ENCODE data around the gene ILF2. TPM values are rescaled to one million over a fixed set of nuclear protein-coding genes. Genes with fewer than 3 reads are reported as not detected.

ILF2 gene
- total and polyA plus RNA-seq, 3 experiments from 2014 or later: 126 to 394 (median 379) TPM

DNA sequence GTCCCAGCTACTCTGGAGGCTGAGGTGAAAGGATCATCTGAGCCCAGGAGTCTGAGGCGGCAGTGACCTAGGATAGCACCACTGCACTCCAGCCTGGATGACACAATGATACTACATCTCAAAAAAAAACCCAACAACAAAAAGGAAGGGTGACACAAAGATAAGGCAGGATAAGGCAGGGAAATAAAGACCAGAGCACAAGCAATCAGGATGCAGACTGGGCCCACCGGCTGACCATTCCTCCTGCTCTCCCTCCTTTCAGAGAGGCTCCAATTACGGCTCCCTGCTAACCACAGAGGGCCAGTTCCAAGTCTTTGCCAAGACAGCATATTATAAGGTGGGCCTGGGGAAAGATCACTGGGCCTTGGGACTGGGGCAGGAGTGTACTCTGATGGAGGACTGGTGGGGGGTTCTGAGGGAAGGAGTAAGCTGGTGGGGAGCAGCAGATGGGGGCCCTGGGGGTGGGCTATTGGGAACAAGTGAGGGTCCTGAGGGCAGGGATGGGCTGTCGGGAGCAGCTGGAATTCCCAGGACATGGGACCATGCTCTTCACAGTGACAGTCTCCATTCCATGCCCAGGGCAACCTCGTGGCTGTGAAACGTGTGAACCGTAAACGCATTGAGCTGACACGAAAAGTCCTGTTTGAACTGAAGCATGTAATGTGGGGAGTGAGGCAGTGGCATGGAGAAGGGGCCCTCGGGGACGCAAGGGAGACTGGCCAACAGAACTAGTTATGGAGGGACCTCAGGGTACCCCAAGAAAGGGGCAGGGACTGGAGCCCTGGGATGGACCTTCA is 14.9 kb upstream of the ILF2 start:
- no peak overlapping the region for H3K4me3 ChIP-seq (ENCODE audit: low read length)
- no peaks in the 10 kb centered on the region for H3K9me3 ChIP-seq (ENCODE audit: low read length)
- Mint-ChIP-seq H3K27me3 (peaks cover 21 to 46% of the 10 kb centered on the region in 2 donors), H3K4me3 (no peak overlapping the region), H3K27ac (no peak overlapping the region), H3K9me3 (no peaks in the 10 kb centered on the region), H3K36me3 (no peaks in the 10 kb centered on the region), H3K4me1 (peaks cover 0 to 6% (median 3%) of the 10 kb centered on the region in 3 donors)
- peaks cover 3% of the 10 kb centered on the region for H3K27me3 ChIP-seq (ENCODE audit: insufficient read depth, low read length, poor library complexity, severe bottlenecking)
- POLR2A ChIA-PET: no interaction called here
- no peaks in the 10 kb centered on the region for H3K36me3 ChIP-seq (ENCODE audit: insufficient read depth, low read length)
- no peaks in the 10 kb centered on the region for H3K4me1 ChIP-seq (ENCODE audit: insufficient read depth, low read length)
- DNase-seq: no peak
- CTCF ChIA-PET: interaction anchor here (1.2 to 1.4 kb wide), 2 partner anchors 8 to 10 kb away, joined by 3 read pairs; partner anchors contain the start of gene NPR1
- H3K27ac ChIP-seq (ENCODE audit: low read depth, low read length): no peak overlapping the region

- Histone ChIP-seq H3K36me3 (ENCODE audit: insufficient read depth, low read length) (no peaks in the 10 kb centered on the region), H3K9me3 (ENCODE audit: low read length) (no peaks in the 10 kb centered on the region), H3K4me3 (ENCODE audit: low read length) (no peak overlapping the region), H3K4me1 (ENCODE audit: insufficient read depth, low read length) (peaks cover under 1% of the 10 kb centered on the region), H3K27ac (ENCODE audit: low read depth, low read length) (no peak overlapping the region), H3K27me3 (ENCODE audit: insufficient read depth, low read length, poor library complexity, severe bottlenecking) (peaks cover 11% of the 10 kb centered on the region)
- ChIA-PET POLR2A (interaction anchor here (0.6 kb wide), 1 partner anchor 114 kb away, joined by 7 read pairs; no protein-coding TSS in a partner anchor), CTCF (no interaction called here)
- H3K36me3 Mint-ChIP-seq: no peaks in the 10 kb centered on the region
- peaks cover 2 to 6% (median 3%) of the 10 kb centered on the region in 3 donors for H3K4me1 Mint-ChIP-seq
- H3K4me3 Mint-ChIP-seq: peak overlapping the region in 1 of 7 donors; percentile 9
- peaks cover 27 to 55% of the 10 kb centered on the region in 2 donors for H3K27me3 Mint-ChIP-seq
- DNase-seq: no peak
- H3K9me3 Mint-ChIP-seq: no peaks in the 10 kb centered on the region
- H3K27ac Mint-ChIP-seq: no peak overlapping the region
These were observed 14.1 kb upstream of the ILF2 start for GRCh38 chr1:153684892-153685291.

- CTCF ChIA-PET: no interaction called here
These were observed 13.1 kb upstream of the ILF2 start for GRCh38 chr1:153683854-153684253.

DNA sequence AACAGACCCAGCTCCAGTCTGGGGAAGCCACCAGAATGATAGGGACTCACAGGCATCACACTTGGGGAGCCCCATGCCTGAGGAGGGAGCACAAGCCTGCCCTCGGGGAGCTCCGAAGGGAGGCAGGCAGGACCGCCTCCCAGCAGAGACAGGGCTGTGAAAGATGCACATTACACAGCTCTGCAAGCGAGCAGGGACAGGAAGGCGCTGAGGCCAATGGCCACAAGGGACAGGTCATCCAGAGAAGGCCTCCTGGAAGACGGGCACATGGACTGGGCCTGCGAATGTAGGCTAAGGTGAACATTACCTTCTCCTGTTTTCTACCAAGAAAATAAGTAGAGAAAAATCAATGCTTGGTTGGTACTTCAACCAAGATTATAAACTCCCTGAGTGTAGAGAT is 11.9 kb upstream of the ILF2 start:
- H3K9me3 Mint-ChIP-seq: no peaks in the 10 kb centered on the region
- Histone ChIP-seq H3K27me3 (ENCODE audit: insufficient read depth, low read length, poor library complexity, severe bottlenecking) (peaks cover 31% of the 10 kb centered on the region), H3K4me1 (ENCODE audit: insufficient read depth, low read length) (peaks cover 15% of the 10 kb centered on the region), H3K9me3 (ENCODE audit: low read length) (no peaks in the 10 kb centered on the region), H3K36me3 (ENCODE audit: insufficient read depth, low read length) (no peaks in the 10 kb centered on the region), H3K4me3 (ENCODE audit: low read length) (no peak overlapping the region), H3K27ac (ENCODE audit: low read depth, low read length) (no peak overlapping the region)
- CTCF ChIA-PET: no interaction called here
- no peak for DNase-seq
- POLR2A ChIA-PET: no interaction called here
- no peaks in the 10 kb centered on the region for H3K36me3 Mint-ChIP-seq
- H3K27ac Mint-ChIP-seq: peak overlapping the region in 1 of 8 donors; percentile 44
- H3K4me1 Mint-ChIP-seq: peaks cover 16 to 23% (median 17%) of the 10 kb centered on the region in 3 donors
- H3K27me3 Mint-ChIP-seq: peaks cover 34 to 65% of the 10 kb centered on the region in 2 donors
- no peak overlapping the region for H3K4me3 Mint-ChIP-seq

More at GRCh38 chr1:153683854-153684253, 13.1 kb upstream of the ILF2 start:
- Histone ChIP-seq H3K4me3 (ENCODE audit: low read length) (no peak overlapping the region), H3K36me3 (ENCODE audit: insufficient read depth, low read length) (no peaks in the 10 kb centered on the region), H3K9me3 (ENCODE audit: low read length) (no peaks in the 10 kb centered on the region), H3K4me1 (ENCODE audit: insufficient read depth, low read length) (peaks cover 5% of the 10 kb centered on the region), H3K27me3 (ENCODE audit: insufficient read depth, low read length, poor library complexity, severe bottlenecking) (peaks cover 19% of the 10 kb centered on the region), H3K27ac (ENCODE audit: low read depth, low read length) (no peak overlapping the region)
- Mint-ChIP-seq H3K4me3 (peak overlapping the region in 1 of 7 donors; percentile 5), H3K27ac (no peak overlapping the region), H3K9me3 (no peaks in the 10 kb centered on the region), H3K36me3 (no peaks in the 10 kb centered on the region), H3K4me1 (peaks cover 6 to 11% (median 6%) of the 10 kb centered on the region in 3 donors), H3K27me3 (peaks cover 31 to 59% of the 10 kb centered on the region in 2 donors)
- POLR2A ChIA-PET: no interaction called here
- DNase-seq: no peak

- Mint-ChIP-seq H3K36me3 (peaks cover 0 to 1% (median 0%) of the 10 kb centered on the region in 3 donors), H3K9me3 (no peaks in the 10 kb centered on the region), H3K4me1 (peaks cover 20 to 26% (median 22%) of the 10 kb centered on the region in 3 donors), H3K27me3 (peaks cover 39 to 65% of the 10 kb centered on the region in 2 donors), H3K27ac (no peak overlapping the region), H3K4me3 (peak overlapping the region; percentile 74 to 92 (median 81))
- Histone ChIP-seq H3K27ac (ENCODE audit: low read depth, low read length) (no peak overlapping the region), H3K4me1 (ENCODE audit: insufficient read depth, low read length) (peaks cover 20% of the 10 kb centered on the region), H3K4me3 (ENCODE audit: low read length) (no peak overlapping the region), H3K9me3 (ENCODE audit: low read length) (no peaks in the 10 kb centered on the region), H3K27me3 (ENCODE audit: insufficient read depth, low read length, poor library complexity, severe bottlenecking) (peaks cover 41% of the 10 kb centered on the region), H3K36me3 (ENCODE audit: insufficient read depth, low read length) (no peaks in the 10 kb centered on the region)
- DNase-seq: no peak
- ChIA-PET POLR2A (no interaction called here), CTCF (interaction anchor here (1.7 kb wide), 1 partner anchor 8 kb away, joined by 6 read pairs; the partner anchor contains the start of gene ILF2)
These were observed 9.3 kb upstream of the ILF2 start for GRCh38 chr1:153680120-153680403.

- Mint-ChIP-seq H3K4me3 (peak overlapping the region; percentile 74 to 92 (median 81)), H3K27ac (peak overlapping the region in 1 of 8 donors; percentile 80), H3K27me3 (peaks cover 37 to 65% of the 10 kb centered on the region in 2 donors), H3K36me3 (peaks cover 0 to 1% (median 0%) of the 10 kb centered on the region in 3 donors), H3K4me1 (peaks cover 20 to 26% (median 22%) of the 10 kb centered on the region in 3 donors), H3K9me3 (no peaks in the 10 kb centered on the region)
- H3K36me3 ChIP-seq (ENCODE audit: insufficient read depth, low read length): no peaks in the 10 kb centered on the region
- ChIA-PET CTCF (interaction anchor here (0.8 to 1.8 kb wide), 5 partner anchors 8 to 267 kb away, joined by 3 to 9 read pairs (median 4); partner anchors contain the start of gene ILF2), POLR2A (no interaction called here)
- H3K4me3 ChIP-seq (ENCODE audit: low read length): peak overlapping the region; percentile 45
- H3K27ac ChIP-seq (ENCODE audit: low read depth, low read length): no peak overlapping the region
- DNase-seq: peak in 2 of 5 donors; percentile 33 to 58
- no peaks in the 10 kb centered on the region for H3K9me3 ChIP-seq (ENCODE audit: low read length)
- peaks cover 20% of the 10 kb centered on the region for H3K4me1 ChIP-seq (ENCODE audit: insufficient read depth, low read length)
- peaks cover 41% of the 10 kb centered on the region for H3K27me3 ChIP-seq (ENCODE audit: insufficient read depth, low read length, poor library complexity, severe bottlenecking)
These were observed 8.7 kb upstream of the ILF2 start for GRCh38 chr1:153679337-153680119.

GRCh38 chr1:153678519-153679336 is 7.9 kb upstream of the ILF2 start, which contains the start of gene NPR1:
Gene NPR1 (plus strand): TSS chr1:153678688. CDS start chr1:153679109, 421 bp downstream.
- Histone ChIP-seq H3K4me1 (ENCODE audit: insufficient read depth, low read length) (peaks cover 20% of the 10 kb centered on the region), H3K27ac (ENCODE audit: low read depth, low read length) (no peak within 1 kb of the TSS), H3K36me3 (ENCODE audit: insufficient read depth, low read length) (no peaks in the 10 kb centered on the region), H3K4me3 (ENCODE audit: low read length) (peak within 1 kb of the TSS; percentile 45), H3K27me3 (ENCODE audit: insufficient read depth, low read length, poor library complexity, severe bottlenecking) (peaks cover 41% of the 10 kb centered on the region), H3K9me3 (ENCODE audit: low read length) (no peaks in the 10 kb centered on the region)
- Mint-ChIP-seq H3K36me3 (peaks cover 0 to 1% (median 0%) of the 10 kb centered on the region in 3 donors), H3K4me3 (peak within 1 kb of the TSS; percentile 82 to 92 (median 87)), H3K27me3 (peaks cover 33 to 60% of the 10 kb centered on the region in 2 donors), H3K27ac (peak within 1 kb of the TSS in 2 of 8 donors; percentile 63 to 72), H3K9me3 (no peaks in the 10 kb centered on the region), H3K4me1 (peaks cover 20 to 26% (median 22%) of the 10 kb centered on the region in 3 donors)
- POLR2A ChIA-PET: interaction anchor here (1.4 kb wide), 1 partner anchor 45 kb away, joined by 3 read pairs; the partner anchor contains the start of gene CHTOP
- peak in 1 of 5 donors; percentile 10 for DNase-seq
- CTCF ChIA-PET: interaction anchor here (0.8 to 1.8 kb wide), 10 partner anchors 8 to 308 kb away, joined by 3 to 9 read pairs (median 3); partner anchors contain the start of genes INTS3 and RAB13

Data from CD8-positive, alpha-beta memory T cell (primary cell).